ENCODE results near the gene CNTFR. TPM values are rescaled to one million over a fixed set of nuclear protein-coding genes. Genes with fewer than 3 reads are reported as not detected.

CNTFR gene
- total RNA-seq, 1 experiment from 2014 or later: 2.7 TPM

DNA sequence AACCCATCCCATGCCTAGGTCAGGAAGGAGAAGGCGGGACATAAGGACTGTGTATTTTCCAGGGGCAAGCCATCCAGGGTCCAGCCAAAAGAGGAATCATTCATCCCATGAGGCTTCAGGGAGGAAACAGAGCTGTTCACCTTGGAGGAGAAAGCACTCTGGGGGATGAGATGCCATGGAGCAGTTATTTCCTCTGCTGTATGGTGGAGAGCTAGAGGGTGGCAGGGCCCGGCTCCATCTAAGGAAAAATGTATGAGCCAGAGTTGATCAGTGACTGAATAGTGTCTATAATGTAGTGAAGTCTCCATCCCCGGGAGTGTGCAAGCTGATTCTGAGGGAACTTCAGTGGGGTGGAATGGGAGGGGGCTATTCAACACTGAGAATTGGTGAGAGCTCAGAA is 74.7 kb downstream of the CNTFR start:
- Histone ChIP-seq H3K27me3 (ENCODE audit: control insufficient read depth, insufficient read depth, low read length) (no peaks in the 10 kb centered on the region), H3K4me3 (ENCODE audit: low read depth in 2 of 2, low read length in 2 of 2) (no peak overlapping the region), H3K36me3 (ENCODE audit: control insufficient read depth, insufficient read depth, low read length) (no peaks in the 10 kb centered on the region), H3K9me3 (ENCODE audit: control insufficient read depth, insufficient read depth, low read depth, low read length) (no peaks in the 10 kb centered on the region), H3K27ac (ENCODE audit: low read length) (no peak overlapping the region), H3K4me1 (ENCODE audit: control insufficient read depth, insufficient read depth, low read length) (no peaks in the 10 kb centered on the region)
- ChIA-PET POLR2A (no interaction called here), CTCF (no interaction called here)
- ATAC-seq: no peak
- in situ Hi-C loops (cut with HindIII; ENCODE audit: low pct_unique_long_range_greater_than_20kb, low sequenced_read_pairs) (no loop called here), intact Hi-C loops (cut with micrococcal nuclease; ENCODE audit: unreplicated experiment) (no loop called here)
- BruUV-seq (replicated peaks): no TSS peak
- DNase-seq (ENCODE audit: low read depth, low spot score): no peak
- TF ChIP-seq, protein P1, sequence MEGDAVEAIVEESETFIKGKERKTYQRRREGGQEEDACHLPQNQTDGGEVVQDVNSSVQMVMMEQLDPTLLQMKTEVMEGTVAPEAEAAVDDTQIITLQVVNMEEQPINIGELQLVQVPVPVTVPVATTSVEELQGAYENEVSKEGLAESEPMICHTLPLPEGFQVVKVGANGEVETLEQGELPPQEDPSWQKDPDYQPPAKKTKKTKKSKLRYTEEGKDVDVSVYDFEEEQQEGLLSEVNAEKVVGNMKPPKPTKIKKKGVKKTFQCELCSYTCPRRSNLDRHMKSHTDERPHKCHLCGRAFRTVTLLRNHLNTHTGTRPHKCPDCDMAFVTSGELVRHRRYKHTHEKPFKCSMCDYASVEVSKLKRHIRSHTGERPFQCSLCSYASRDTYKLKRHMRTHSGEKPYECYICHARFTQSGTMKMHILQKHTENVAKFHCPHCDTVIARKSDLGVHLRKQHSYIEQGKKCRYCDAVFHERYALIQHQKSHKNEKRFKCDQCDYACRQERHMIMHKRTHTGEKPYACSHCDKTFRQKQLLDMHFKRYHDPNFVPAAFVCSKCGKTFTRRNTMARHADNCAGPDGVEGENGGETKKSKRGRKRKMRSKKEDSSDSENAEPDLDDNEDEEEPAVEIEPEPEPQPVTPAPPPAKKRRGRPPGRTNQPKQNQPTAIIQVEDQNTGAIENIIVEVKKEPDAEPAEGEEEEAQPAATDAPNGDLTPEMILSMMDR (IDR thresholded peaks at IDR 0.05): no peak
- TF ChIP-seq TCF7L2 (IDR thresholded peaks at IDR 0.05; ENCODE audit: low read depth, low read length) (no peak), POLR2AphosphoS5 (IDR thresholded peaks at IDR 0.05; ENCODE audit: low read depth, low read length) (no peak), SIN3A (IDR thresholded peaks at IDR 0.05; ENCODE audit: borderline replicate concordance, insufficient read depth, low read depth, low read length) (no peak)
- TF ChIP-seq, protein P2, sequence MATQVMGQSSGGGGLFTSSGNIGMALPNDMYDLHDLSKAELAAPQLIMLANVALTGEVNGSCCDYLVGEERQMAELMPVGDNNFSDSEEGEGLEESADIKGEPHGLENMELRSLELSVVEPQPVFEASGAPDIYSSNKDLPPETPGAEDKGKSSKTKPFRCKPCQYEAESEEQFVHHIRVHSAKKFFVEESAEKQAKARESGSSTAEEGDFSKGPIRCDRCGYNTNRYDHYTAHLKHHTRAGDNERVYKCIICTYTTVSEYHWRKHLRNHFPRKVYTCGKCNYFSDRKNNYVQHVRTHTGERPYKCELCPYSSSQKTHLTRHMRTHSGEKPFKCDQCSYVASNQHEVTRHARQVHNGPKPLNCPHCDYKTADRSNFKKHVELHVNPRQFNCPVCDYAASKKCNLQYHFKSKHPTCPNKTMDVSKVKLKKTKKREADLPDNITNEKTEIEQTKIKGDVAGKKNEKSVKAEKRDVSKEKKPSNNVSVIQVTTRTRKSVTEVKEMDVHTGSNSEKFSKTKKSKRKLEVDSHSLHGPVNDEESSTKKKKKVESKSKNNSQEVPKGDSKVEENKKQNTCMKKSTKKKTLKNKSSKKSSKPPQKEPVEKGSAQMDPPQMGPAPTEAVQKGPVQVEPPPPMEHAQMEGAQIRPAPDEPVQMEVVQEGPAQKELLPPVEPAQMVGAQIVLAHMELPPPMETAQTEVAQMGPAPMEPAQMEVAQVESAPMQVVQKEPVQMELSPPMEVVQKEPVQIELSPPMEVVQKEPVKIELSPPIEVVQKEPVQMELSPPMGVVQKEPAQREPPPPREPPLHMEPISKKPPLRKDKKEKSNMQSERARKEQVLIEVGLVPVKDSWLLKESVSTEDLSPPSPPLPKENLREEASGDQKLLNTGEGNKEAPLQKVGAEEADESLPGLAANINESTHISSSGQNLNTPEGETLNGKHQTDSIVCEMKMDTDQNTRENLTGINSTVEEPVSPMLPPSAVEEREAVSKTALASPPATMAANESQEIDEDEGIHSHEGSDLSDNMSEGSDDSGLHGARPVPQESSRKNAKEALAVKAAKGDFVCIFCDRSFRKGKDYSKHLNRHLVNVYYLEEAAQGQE (IDR thresholded peaks at IDR 0.05; ENCODE audit: insufficient read depth in 1 of 2, low read depth in 2 of 2, low read length in 1 of 2): no peak

DNA sequence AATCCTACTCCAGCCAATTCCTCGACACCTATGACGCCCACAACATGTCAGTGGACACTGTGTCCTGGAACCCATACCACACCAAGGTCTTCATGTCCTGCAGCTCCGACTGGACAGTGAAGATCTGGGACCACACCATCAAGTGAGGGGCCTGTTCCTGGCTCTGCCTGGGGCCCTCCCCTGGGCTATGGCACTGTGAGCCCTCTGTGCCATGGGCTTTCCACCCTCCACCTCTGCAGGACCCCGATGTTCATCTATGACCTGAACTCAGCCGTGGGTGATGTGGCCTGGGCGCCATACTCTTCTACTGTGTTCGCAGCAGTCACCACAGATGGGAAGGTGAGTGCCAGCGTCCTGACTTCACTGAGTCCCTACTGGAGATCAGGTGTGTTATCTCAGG is 75.1 kb downstream of the CNTFR start:
- H3K4me3 ChIP-seq (ENCODE audit: low read depth in 2 of 2, low read length in 2 of 2): no peak overlapping the region
- ChIA-PET POLR2A (no interaction called here), CTCF (interaction anchor here (0.6 kb wide), 1 partner anchor 493 kb away, joined by 6 read pairs; no protein-coding TSS in a partner anchor)
- no peaks in the 10 kb centered on the region for H3K4me1 ChIP-seq (ENCODE audit: control insufficient read depth, insufficient read depth, low read length)
- H3K9me3 ChIP-seq (ENCODE audit: control insufficient read depth, insufficient read depth, low read depth, low read length): no peaks in the 10 kb centered on the region
- DNase-seq (ENCODE audit: low read depth, low spot score) (no peak), ATAC-seq (no peak)
- in situ Hi-C loops (cut with HindIII; ENCODE audit: low pct_unique_long_range_greater_than_20kb, low sequenced_read_pairs) (no loop called here), intact Hi-C loops (cut with micrococcal nuclease; ENCODE audit: unreplicated experiment) (no loop called here)
- H3K36me3 ChIP-seq (ENCODE audit: control insufficient read depth, insufficient read depth, low read length): no peaks in the 10 kb centered on the region
- TF ChIP-seq TCF7L2 (IDR thresholded peaks at IDR 0.05; ENCODE audit: low read depth, low read length) (no peak), SIN3A (IDR thresholded peaks at IDR 0.05; ENCODE audit: borderline replicate concordance, insufficient read depth, low read depth, low read length) (no peak), POLR2AphosphoS5 (IDR thresholded peaks at IDR 0.05; ENCODE audit: low read depth, low read length) (no peak)
- TF ChIP-seq, protein P1 (IDR thresholded peaks at IDR 0.05): no peak
- TF ChIP-seq, protein P2 (IDR thresholded peaks at IDR 0.05; ENCODE audit: insufficient read depth in 1 of 2, low read depth in 2 of 2, low read length in 1 of 2): no peak
- no peak overlapping the region for H3K27ac ChIP-seq (ENCODE audit: low read length)
- H3K27me3 ChIP-seq (ENCODE audit: control insufficient read depth, insufficient read depth, low read length): no peaks in the 10 kb centered on the region
- BruUV-seq (replicated peaks): no TSS peak
